AG04450 (cell line): Measurements from ENCODE around the gene SLX9. TPM values are rescaled to one million over a fixed set of nuclear protein-coding genes. Genes with fewer than 3 reads are reported as not detected.

Experiments
- CTCF ChIA-PET: fragments of 300-600, 350-600 bp; formaldehyde crosslinking; extraction: SDS; loops from one replicate; lab custom pipeline; 2022; ENCODE audit warnings: antibody characterized with exemption, inconsistent platforms; lab: Charles Lee
- POLR2A ChIA-PET: fragments of 350-600 bp; formaldehyde crosslinking; extraction: SDS; loops from one replicate; lab custom pipeline; 2021; ENCODE audit warnings: antibody characterized with exemption, inconsistent platforms; lab: Yijun Ruan, JAX
- DNase-seq: peaks from one replicate; pipeline ENCODE4 v3.0.0-alpha.2; 2011; ENCODE audit warnings: low read depth, low spot score
- H3K27ac ChIP-seq: one replicate; pipeline ENCODE4 v1.5.1; 2012; ENCODE audit warnings: low read depth, low read length, control low read depth
- H3K27me3 ChIP-seq: one replicate; pipeline ENCODE4 v1.6.0; 2012; ENCODE audit warnings: low read length; ENCODE audit not compliant: control insufficient read depth, insufficient read depth
- H3K4me3 ChIP-seq: 2 replicates; pipeline ENCODE4 v1.5.1; 2011; ENCODE audit warnings: mild to moderate bottlenecking, low read depth, low read length, control low read depth
- H3K9me3 ChIP-seq: 2 replicates; pipeline ENCODE4 v1.5.1; 2012; ENCODE audit warnings: low read length; ENCODE audit not compliant: control insufficient read depth, insufficient read depth
- polyA plus RNA-seq: library from polyadenylated mRNA; depleted of rRNA; stranded (reverse); fragments of >200 nt; gene quantifications from 2 replicates; pipeline ENCODE4 v1.2.3, GENCODE V29; 2011
- TF ChIP-seq, protein P1 (sequence below): IDR thresholded peaks from 2 replicates; pipeline ENCODE4 v1.5.1; 2011; ENCODE audit warnings: low read depth, low read length, control low read depth, inconsistent platforms

Gene SLX9
- polyA plus RNA-seq, 1 experiment: 11.4 TPM

DNA sequence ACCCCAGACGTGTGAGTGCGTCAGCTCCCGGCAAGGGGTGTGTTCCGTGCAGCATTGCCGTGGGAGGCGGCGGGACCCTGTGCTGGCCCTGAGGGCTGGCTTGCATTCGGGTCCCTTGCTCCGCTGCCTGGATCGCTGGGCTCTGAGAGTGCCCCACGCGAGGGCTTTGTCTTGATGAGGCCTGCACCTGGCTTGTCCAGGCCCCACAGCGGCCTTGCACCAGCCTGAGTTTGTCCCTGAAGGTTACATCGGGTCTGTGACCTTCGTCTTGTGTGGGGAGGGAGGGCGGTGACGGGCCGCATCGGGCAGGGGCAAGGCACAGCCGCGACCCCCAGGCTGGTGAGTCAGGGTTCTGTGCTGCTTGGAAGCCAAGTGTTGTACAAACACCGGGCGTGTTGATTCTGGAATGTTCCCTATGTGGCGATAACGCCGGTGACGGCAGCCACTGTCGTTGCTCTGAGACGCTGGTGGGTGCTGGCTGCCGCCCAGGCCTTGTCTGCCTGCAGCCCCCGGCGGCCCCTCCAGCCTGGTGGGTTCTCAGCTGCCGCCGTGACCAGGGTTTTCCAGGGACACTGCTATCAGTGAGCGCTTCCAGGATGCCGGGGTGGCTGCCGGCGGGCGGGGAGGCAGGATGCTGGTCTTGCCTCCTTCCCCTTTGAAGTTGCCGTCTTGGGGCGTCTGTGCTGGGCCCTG is 42.9 kb downstream of the SLX9 start:
- no peak overlapping the region for H3K27ac ChIP-seq
- H3K27me3 ChIP-seq: peaks cover 10% of the 10 kb centered on the region
- ChIA-PET CTCF (no interaction called here), POLR2A (no interaction called here)
- DNase-seq: no peak
- no peak overlapping the region for H3K4me3 ChIP-seq
- TF ChIP-seq, protein P1, sequence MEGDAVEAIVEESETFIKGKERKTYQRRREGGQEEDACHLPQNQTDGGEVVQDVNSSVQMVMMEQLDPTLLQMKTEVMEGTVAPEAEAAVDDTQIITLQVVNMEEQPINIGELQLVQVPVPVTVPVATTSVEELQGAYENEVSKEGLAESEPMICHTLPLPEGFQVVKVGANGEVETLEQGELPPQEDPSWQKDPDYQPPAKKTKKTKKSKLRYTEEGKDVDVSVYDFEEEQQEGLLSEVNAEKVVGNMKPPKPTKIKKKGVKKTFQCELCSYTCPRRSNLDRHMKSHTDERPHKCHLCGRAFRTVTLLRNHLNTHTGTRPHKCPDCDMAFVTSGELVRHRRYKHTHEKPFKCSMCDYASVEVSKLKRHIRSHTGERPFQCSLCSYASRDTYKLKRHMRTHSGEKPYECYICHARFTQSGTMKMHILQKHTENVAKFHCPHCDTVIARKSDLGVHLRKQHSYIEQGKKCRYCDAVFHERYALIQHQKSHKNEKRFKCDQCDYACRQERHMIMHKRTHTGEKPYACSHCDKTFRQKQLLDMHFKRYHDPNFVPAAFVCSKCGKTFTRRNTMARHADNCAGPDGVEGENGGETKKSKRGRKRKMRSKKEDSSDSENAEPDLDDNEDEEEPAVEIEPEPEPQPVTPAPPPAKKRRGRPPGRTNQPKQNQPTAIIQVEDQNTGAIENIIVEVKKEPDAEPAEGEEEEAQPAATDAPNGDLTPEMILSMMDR: no peak
- H3K9me3 ChIP-seq: peaks cover 5% of the 10 kb centered on the region; the same call in 1 of the 2 replicates

DNA sequence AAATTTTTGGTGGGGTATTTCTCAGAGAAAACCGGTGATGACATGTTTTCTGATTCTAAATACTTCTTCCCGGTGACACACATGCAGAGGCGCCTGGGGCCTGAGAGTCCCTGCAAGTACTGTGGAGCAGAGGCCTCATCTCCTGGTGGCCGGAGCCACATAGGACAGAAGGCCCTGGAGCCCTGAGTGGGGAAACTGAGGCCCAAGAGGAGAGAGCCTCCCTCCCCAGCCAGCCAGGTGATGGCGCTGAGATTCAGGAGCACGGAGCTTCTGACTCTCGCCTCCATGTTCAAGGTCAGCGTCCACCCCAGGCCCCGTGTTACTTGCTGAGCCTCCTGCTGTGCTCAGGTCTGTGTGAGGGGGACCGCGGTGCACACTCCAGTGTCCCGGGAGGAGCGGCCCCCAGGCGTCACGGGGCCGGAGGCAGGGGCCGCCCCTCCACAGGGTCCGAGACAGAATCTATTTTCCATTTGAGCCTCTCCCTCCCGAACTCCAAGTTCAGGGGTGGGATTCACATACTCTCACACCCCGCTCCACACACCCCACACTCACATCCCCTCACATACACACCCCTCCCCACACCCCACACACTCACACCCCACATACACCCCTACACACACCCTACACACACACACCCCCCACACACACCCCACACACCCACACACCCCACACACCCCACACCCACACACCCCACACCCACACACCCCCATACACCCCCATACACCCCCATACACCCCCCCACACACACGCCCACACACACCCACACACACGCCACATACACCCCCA is 43.8 kb downstream of the SLX9 start:
- Histone ChIP-seq H3K4me3 (no peak overlapping the region), H3K27me3 (peaks cover 14% of the 10 kb centered on the region), H3K27ac (no peak overlapping the region), H3K9me3 (no peaks in the 10 kb centered on the region; the same call in 1 of the 2 replicates)
- POLR2A ChIA-PET: no interaction called here
- TF ChIP-seq, protein P1: 0 out of 2 replicates have a peak, but pooled peaks have one; percentile 2
- DNase-seq: no peak
- CTCF ChIA-PET: no interaction called here

DNA sequence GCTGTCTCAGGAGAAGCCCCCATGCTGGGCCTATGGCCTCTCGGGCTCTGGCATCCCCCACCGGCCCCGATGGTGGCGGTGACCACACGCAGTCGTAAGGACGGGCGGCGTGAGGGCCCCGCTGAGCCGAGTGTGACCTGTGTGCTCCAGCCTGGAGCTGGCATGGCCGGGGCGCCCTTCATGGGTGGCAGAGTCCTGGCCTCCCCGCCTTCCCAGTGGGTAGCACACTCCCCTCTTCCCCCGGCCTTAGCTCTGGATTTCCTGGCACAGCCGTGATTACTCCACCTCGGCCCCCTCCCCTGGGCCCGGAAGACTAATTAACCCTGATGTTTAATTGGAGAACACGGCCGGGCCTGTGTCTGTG is 44.6 kb downstream of the SLX9 start:
- TF ChIP-seq, protein P1: no peak

DNA sequence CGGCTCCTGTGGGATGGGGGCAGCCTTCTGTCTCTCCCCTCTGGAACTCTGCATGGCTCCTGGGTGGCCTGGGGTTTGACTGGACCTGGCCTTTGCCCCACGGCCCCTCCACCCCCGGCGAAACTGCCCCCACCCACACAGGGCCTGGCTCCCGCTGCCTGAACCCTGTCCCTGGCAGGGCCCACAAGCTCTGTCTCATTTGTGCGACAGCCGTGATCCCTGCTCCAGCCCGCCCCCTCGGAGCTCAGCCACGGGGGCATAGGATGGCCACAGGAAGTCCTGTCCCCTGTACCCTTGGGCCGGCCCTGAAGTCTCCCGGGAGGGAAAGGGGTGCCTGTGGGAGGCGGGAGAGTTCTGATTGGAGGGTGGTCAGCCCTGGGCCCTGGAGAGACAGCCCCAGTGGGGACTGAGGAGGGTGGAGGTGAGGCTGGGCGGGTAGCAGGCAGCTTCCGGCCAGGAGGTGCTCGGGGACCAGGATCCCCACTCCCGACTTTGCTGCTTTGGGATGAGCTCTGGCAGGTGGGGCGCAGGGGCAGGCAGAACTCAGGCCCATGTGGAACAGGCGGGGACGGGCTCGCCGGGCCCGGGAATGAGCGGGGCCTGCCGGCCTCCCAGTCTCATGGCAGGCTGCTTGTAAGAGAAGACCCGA is 45.1 kb downstream of the SLX9 start:
- H3K27ac ChIP-seq: no peak overlapping the region
- H3K27me3 ChIP-seq: peaks cover 21% of the 10 kb centered on the region
- DNase-seq: no peak
- no peak overlapping the region for H3K4me3 ChIP-seq
- ChIA-PET POLR2A (no interaction called here), CTCF (no interaction called here)
- no peaks in the 10 kb centered on the region; the same call in 1 of the 2 replicates for H3K9me3 ChIP-seq
- TF ChIP-seq, protein P1: no peak

More for the DNA sequence above, 44.6 kb downstream of the SLX9 start:
- ChIA-PET POLR2A (no interaction called here), CTCF (no interaction called here)
- Histone ChIP-seq H3K27me3 (peaks cover 18% of the 10 kb centered on the region), H3K4me3 (no peak overlapping the region), H3K27ac (no peak overlapping the region), H3K9me3 (no peaks in the 10 kb centered on the region; the same call in 1 of the 2 replicates)
- no peak for DNase-seq
